Left ventricle myocardium inferior (tissue), 1 donor: Measurements from ENCODE around the gene LAIR1. TPM values are rescaled to one million over a fixed set of nuclear protein-coding genes. Genes with fewer than 3 reads are reported as not detected.

Experiments
- DNase-seq: peaks from one replicate; pipeline ENCODE4 v3.0.0-alpha.2; 2020
- H3K27ac ChIP-seq: fragments of 200-600 bp; replicated peaks from 2 replicates; pipeline ENCODE4 v1.8.0; 2021
- H3K27me3 ChIP-seq: fragments of 200-600 bp; 2 replicates; pipeline ENCODE4 v1.8.0; 2021; ENCODE audit warnings: low read depth
- H3K36me3 ChIP-seq: fragments of 200-600 bp; 2 replicates; pipeline ENCODE4 v1.8.0; 2021
- H3K4me1 ChIP-seq: fragments of 200-600 bp; 2 replicates; pipeline ENCODE4 v1.8.0; 2021
- H3K4me3 ChIP-seq: fragments of 200-600 bp; 2 replicates; pipeline ENCODE4 v1.8.0; 2021; ENCODE audit warnings: mild to moderate bottlenecking, moderate library complexity
- H3K9me3 ChIP-seq: fragments of 200-600 bp; replicated peaks from 2 replicates; pipeline ENCODE4 v1.8.0; 2021
- CTCF ChIP-seq: fragments of 200-600 bp; IDR thresholded peaks from 2 replicates; pipeline ENCODE4 v1.8.0; 2021; ENCODE audit warnings: antibody characterized with exemption, mild to moderate bottlenecking, borderline replicate concordance
- intact Hi-C: fragments of 100-400 bp; cut with micrococcal nuclease; formaldehyde crosslinking; loops from one replicate; pipeline ENCODE4 v1.11.0; 2022
- total RNA-seq: library from RNA; stranded (reverse); fragmentation: NEBNext Ultra II Directional; extraction: Animal tissue kit (Norgen Biotek cat#: 25700); gene quantifications from one replicate; pipeline ENCODE4 v1.2.1, GENCODE V29; 2021
- donor health status: DM: no; HTN: yes; CAD: no; lungs with severe emphysema.

LAIR1 gene
- total RNA-seq, 1 donor from 2014 or later: 5.1 TPM

- no peak for TF ChIP-seq CTCF
- Histone ChIP-seq H3K36me3 (no peaks in the 10 kb centered on the region), H3K4me3 (no peak overlapping the region), H3K27ac (no peak overlapping the region), H3K9me3 (no peaks in the 10 kb centered on the region), H3K27me3 (peaks cover 46% of the 10 kb centered on the region), H3K4me1 (no peaks in the 10 kb centered on the region)
- DNase-seq: no peak
- intact Hi-C loops: no loop called here
These were observed 43.0 kb upstream of the LAIR1 start for GRCh38 chr19:54407780-54408179.

GRCh38 chr19:54405628-54406027, 40.9 kb upstream of the LAIR1 start:
- no peaks in the 10 kb centered on the region for H3K36me3 ChIP-seq
- no peaks in the 10 kb centered on the region for H3K4me1 ChIP-seq
- H3K27ac ChIP-seq: no peak overlapping the region
- peaks cover 41% of the 10 kb centered on the region for H3K27me3 ChIP-seq
- TF ChIP-seq CTCF: no peak
- H3K4me3 ChIP-seq: no peak overlapping the region
- no peaks in the 10 kb centered on the region for H3K9me3 ChIP-seq
- no peak for DNase-seq
- intact Hi-C loops: no loop called here

GRCh38 chr19:54403054-54403453, 38.3 kb upstream of the LAIR1 start:
- intact Hi-C loops: no loop called here
- H3K9me3 ChIP-seq: peaks cover 6% of the 10 kb centered on the region

GRCh38 chr19:54400913-54401312, 36.2 kb upstream of the LAIR1 start:
- no peaks in the 10 kb centered on the region for H3K4me1 ChIP-seq
- H3K27ac ChIP-seq: no peak overlapping the region
- H3K36me3 ChIP-seq: no peaks in the 10 kb centered on the region
- intact Hi-C loops: no loop called here
- no peak overlapping the region for H3K4me3 ChIP-seq
- no peak for DNase-seq
- H3K27me3 ChIP-seq: peaks cover 58% of the 10 kb centered on the region
- H3K9me3 ChIP-seq: peaks cover 6% of the 10 kb centered on the region
- TF ChIP-seq CTCF: no peak

More at GRCh38 chr19:54403054-54403453, 38.3 kb upstream of the LAIR1 start:
- DNase-seq: no peak
- no peaks in the 10 kb centered on the region for H3K36me3 ChIP-seq
- H3K27ac ChIP-seq: no peak overlapping the region
- H3K27me3 ChIP-seq: peaks cover 40% of the 10 kb centered on the region
- TF ChIP-seq CTCF: no peak
- no peak overlapping the region for H3K4me3 ChIP-seq
- H3K4me1 ChIP-seq: no peaks in the 10 kb centered on the region

GRCh38 chr19:54399189-54399588, 34.5 kb upstream of the LAIR1 start:
- H3K9me3 ChIP-seq: peaks cover 6% of the 10 kb centered on the region
- no peak overlapping the region for H3K27ac ChIP-seq
- TF ChIP-seq CTCF: no peak
- H3K36me3 ChIP-seq: no peaks in the 10 kb centered on the region
- peaks cover 73% of the 10 kb centered on the region for H3K27me3 ChIP-seq
- no peak overlapping the region for H3K4me3 ChIP-seq
- intact Hi-C loops: no loop called here
- H3K4me1 ChIP-seq: no peaks in the 10 kb centered on the region
- DNase-seq: no peak

- Histone ChIP-seq H3K27ac (no peak overlapping the region), H3K36me3 (no peaks in the 10 kb centered on the region), H3K4me1 (no peaks in the 10 kb centered on the region), H3K27me3 (peaks cover 82% of the 10 kb centered on the region), H3K4me3 (no peak overlapping the region), H3K9me3 (peaks cover 6% of the 10 kb centered on the region)
- no peak for DNase-seq
- TF ChIP-seq CTCF: no peak
- intact Hi-C loops: no loop called here
These were observed 31.0 kb upstream of the LAIR1 start for GRCh38 chr19:54395685-54396084.
